Measurements from ENCODE around the gene ZNF536.

The ZNF536 gene

GRCh38 chr19:30371960-30372824, at the start of gene ZNF536:
Gene ZNF536, plus strand, starts transcription at chr19:30372384. Its CDS starts 71,179 bp downstream, at chr19:30443563.
- Histone ChIP-seq H3K79me2 (no peaks in the 10 kb centered on the region), H3K27me3 (ENCODE audit: control insufficient read depth, insufficient read depth, low read length) (peaks cover 7% of the 10 kb centered on the region), H3K4me3 (ENCODE audit: low read depth, low read length) (no peak within 1 kb of the TSS), H3K9me3 (ENCODE audit: control insufficient read depth, low read length) (no peaks in the 10 kb centered on the region), H3K27ac (no peak within 1 kb of the TSS), H2AFZ (no peak within 1 kb of the TSS), H3K9ac (no peak within 1 kb of the TSS), H3K4me2 (ENCODE audit: low read length) (no peak within 1 kb of the TSS), H3K36me3 (ENCODE audit: control insufficient read depth, insufficient read depth, low read length) (no peaks in the 10 kb centered on the region), H3K4me1 (no peaks in the 10 kb centered on the region)
- TF ChIP-seq CTCF (IDR thresholded peaks at IDR 0.05), result no peak

DNA sequence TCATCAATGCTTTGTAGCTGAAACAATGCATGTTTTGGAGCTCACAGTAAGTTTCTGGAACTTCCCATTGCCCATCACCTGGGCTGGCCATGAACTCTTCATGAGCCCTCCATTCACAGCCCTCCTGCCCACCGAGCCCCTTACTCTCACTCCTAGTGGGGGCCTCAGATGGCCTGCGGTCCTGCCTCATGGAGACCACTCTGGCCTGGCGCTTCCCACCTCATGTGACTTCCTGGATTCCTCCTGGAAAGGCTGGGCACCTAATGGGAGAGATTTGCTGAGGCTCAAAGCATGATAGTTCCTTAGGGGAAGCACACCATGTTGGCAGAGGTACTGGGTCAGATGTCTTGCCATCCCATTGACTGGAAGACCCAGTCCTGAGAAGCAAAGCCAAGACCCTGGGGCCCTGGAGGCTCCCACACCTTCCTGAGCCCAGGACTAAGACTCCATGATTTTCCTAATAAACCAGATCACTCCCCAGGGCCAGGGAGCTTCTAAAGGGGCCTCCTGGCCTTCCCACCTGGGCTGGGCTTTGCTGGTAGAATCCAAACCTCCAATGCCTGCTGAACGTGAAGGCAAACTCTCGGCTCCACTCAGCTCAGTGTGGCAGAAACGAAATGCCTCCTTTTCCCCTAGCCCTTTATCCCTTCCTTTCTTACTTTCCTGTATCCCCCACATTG, 49.4 kb upstream of the ZNF536 start:
- no peak overlapping the region for H2AFZ ChIP-seq
- no peak for TF ChIP-seq CTCF (IDR thresholded peaks at IDR 0.05)
- H3K4me3 ChIP-seq (ENCODE audit: low read depth, low read length), result no peak overlapping the region
- no peaks in the 10 kb centered on the region for H3K27me3 ChIP-seq (ENCODE audit: control insufficient read depth, insufficient read depth, low read length)
- no peaks in the 10 kb centered on the region for H3K4me1 ChIP-seq
- H3K79me2 ChIP-seq, result no peaks in the 10 kb centered on the region
- no peak overlapping the region for H3K27ac ChIP-seq
- no peaks in the 10 kb centered on the region for H3K36me3 ChIP-seq (ENCODE audit: control insufficient read depth, insufficient read depth, low read length)
- no peak overlapping the region for H3K4me2 ChIP-seq (ENCODE audit: low read length)
- H3K9ac ChIP-seq, result no peak overlapping the region
- no peaks in the 10 kb centered on the region for H3K9me3 ChIP-seq (ENCODE audit: control insufficient read depth, low read length)

- TF ChIP-seq CTCF (IDR thresholded peaks at IDR 0.05), result no peak
- H3K9ac ChIP-seq, result no peak overlapping the region
- H2AFZ ChIP-seq, result no peak overlapping the region
- H3K36me3 ChIP-seq (ENCODE audit: control insufficient read depth, insufficient read depth, low read length), result no peaks in the 10 kb centered on the region
- no peaks in the 10 kb centered on the region for H3K27me3 ChIP-seq (ENCODE audit: control insufficient read depth, insufficient read depth, low read length)
- H3K4me3 ChIP-seq (ENCODE audit: low read depth, low read length), result no peak overlapping the region
- H3K4me1 ChIP-seq, result no peaks in the 10 kb centered on the region
- no peak overlapping the region for H3K27ac ChIP-seq
- H3K9me3 ChIP-seq (ENCODE audit: control insufficient read depth, low read length), result no peaks in the 10 kb centered on the region
- no peak overlapping the region for H3K4me2 ChIP-seq (ENCODE audit: low read length)
- H3K79me2 ChIP-seq, result no peaks in the 10 kb centered on the region
These were observed 48.3 kb upstream of the ZNF536 start for GRCh38 chr19:30323904-30324303.

DNA sequence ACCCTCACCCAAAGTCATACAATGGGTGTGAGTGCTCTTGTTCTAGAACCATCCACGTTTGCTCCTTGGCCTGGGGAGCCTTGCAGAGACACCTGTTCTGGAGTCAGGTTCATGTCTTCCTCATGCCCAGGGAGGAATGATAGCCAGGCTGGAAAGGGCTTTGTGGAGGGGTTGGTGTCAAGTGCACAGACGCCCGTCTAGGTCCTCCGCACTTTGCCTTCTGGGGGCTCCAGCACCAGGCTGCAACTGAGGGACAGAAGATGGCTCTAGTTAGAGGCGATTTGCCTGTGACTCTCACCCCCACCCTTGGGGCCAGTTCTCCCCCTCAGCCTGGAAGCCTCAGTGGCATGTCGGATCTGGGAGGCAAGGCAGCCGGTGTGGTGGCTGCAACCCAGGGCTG, 47.2 kb upstream of the ZNF536 start:
- H3K27ac ChIP-seq, result no peak overlapping the region
- H3K4me2 ChIP-seq (ENCODE audit: low read length), result no peak overlapping the region
- H3K79me2 ChIP-seq, result no peaks in the 10 kb centered on the region
- no peaks in the 10 kb centered on the region for H3K27me3 ChIP-seq (ENCODE audit: control insufficient read depth, insufficient read depth, low read length)
- no peak for TF ChIP-seq CTCF (IDR thresholded peaks at IDR 0.05)
- no peaks in the 10 kb centered on the region for H3K36me3 ChIP-seq (ENCODE audit: control insufficient read depth, insufficient read depth, low read length)
- H3K9me3 ChIP-seq (ENCODE audit: control insufficient read depth, low read length), result no peaks in the 10 kb centered on the region
- no peaks in the 10 kb centered on the region for H3K4me1 ChIP-seq
- no peak overlapping the region for H3K9ac ChIP-seq
- H2AFZ ChIP-seq, result no peak overlapping the region
- H3K4me3 ChIP-seq (ENCODE audit: low read depth, low read length), result no peak overlapping the region

All from parathyroid adenoma (tissue), 2 donors.